Testis (tissue), 3 donors: Measurements from ENCODE around the gene PNRC2. TPM values are rescaled to one million over a fixed set of nuclear protein-coding genes. Genes with fewer than 3 reads are reported as not detected.

ENCODE experiments used
- DNase-seq: peaks from one replicate; pipeline ENCODE4 v3.0.0-alpha.2; 2019
- H3K27ac ChIP-seq, 2 donors: fragments of 200-600 bp; sonication (generic); one replicate each; pipeline ENCODE4 v1.5.1; 2019
- H3K27me3 ChIP-seq: fragments of 200-600 bp; sonication (generic); one replicate; pipeline ENCODE4 v1.5.1; 2019
- H3K36me3 ChIP-seq: fragments of 200-600 bp; sonication (generic); one replicate; pipeline ENCODE4 v1.5.1; 2017; ENCODE audit warnings: low read depth; ENCODE audit errors: missing control alignments
- H3K4me1 ChIP-seq: fragments of 200-600 bp; sonication (generic); one replicate; pipeline ENCODE4 v1.5.1; 2019
- H3K4me3 ChIP-seq, 2 donors: fragments of 200-600 bp; sonication (generic); one replicate each; pipeline ENCODE4 v1.5.1; 2017 to 2019
- H3K9me3 ChIP-seq: fragments of 200-600 bp; sonication (generic); one replicate; pipeline ENCODE4 v1.5.1; 2017
- POLR2A ChIP-seq: fragments of 450-650 bp; IDR thresholded peaks from one replicate; pipeline ENCODE4 v1.6.1; 2017; ENCODE audit warnings: antibody characterized with exemption, mild to moderate bottlenecking, moderate library complexity
- WGBS, 2 donors: methylation state at CpG; one replicate each; pipeline ENCODE4 v1.1.5; 2018; 5-methylcytosine and 5-hydroxymethylcytosine counted together
- intact Hi-C: fragments of 100-400 bp; cut with DNase I; formaldehyde crosslinking; loops from one replicate; pipeline ENCODE4 v1.15.1; 2023; ENCODE audit warnings: low total_unique reads
- polyA plus RNA-seq: library from polyadenylated mRNA; stranded (reverse); fragments of 350-450 nt; fragmentation: Illumina TruSeq; extraction: RNeasy Lipid Tissue Mini Kit (QIAGEN cat#74804); gene quantifications from one replicate; pipeline ENCODE4 v1.2.3, GENCODE V29; 2014; ENCODE audit warnings: low read depth, low replicate concordance; ENCODE audit not compliant: insufficient read depth
- total RNA-seq, 2 donors: library from RNA; depleted of rRNA; stranded (reverse); fragments of >200 nt; gene quantifications; one replicate each; pipeline ENCODE4 v1.2.3, GENCODE V29; 2016
- TF ChIP-seq, protein P1 (sequence below), 3 experiments: fragments of 450-650 bp in 2 of 3; fragments of 200-600 bp in 1 of 3; sonication (generic) in 1 of 3; IDR thresholded peaks; one replicate each; pipeline ENCODE4 v1.5.1; 2016 to 2019; ENCODE audit warnings: antibody characterized with exemption in 3 of 3, mild to moderate bottlenecking in 2 of 3, moderate library complexity in 1 of 3

PNRC2 gene
- total and polyA plus RNA-seq, 3 donors from 2014 or later: 57.7 to 68.1 (median 61.5) TPM

DNA sequence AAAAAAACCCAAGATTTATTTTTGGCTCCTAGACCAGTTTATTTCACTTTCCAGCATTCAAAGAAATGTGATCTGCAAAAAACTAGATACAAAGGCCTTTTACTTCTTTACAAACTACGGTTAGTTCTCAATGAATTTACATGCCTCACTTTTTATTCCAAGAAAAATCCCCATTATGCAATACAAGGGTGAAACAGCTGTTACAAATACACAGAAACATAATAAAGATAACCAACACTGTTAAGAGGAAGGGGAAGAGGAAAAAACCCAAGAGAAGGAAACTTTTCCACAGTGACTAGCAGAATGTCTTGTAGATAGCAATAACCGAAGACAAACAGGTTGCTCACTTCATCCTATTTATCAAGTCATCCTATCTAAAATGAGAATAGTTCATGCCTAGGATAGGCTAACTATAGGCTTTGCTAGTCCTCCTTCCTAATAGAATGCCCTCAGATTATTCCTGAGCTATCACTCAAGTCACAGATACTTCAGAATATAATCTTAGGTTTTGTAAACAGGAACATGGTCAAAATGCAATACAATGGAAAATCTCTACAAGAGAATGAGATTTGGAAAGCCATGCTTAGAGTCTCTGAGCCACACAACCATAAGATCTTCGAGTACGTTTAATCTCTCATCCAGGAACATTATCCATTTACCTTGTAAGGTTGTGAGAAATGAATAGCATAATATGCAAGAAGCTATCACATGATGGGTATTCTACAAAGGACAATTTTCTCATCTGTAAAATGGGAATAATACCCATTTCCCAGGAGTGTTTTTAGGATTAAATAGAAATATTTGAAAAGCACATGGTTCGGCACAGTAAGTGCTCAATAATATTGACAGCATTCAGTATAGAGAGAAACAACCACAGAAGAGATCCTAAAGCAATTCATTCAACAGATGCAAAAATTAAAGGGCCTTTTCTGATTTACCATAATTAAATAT, 5.4 kb downstream of the PNRC2 start:
- DNase-seq: no peak
- H3K4me1 ChIP-seq: peaks cover 6% of the 10 kb centered on the region
- intact Hi-C loops: no loop called here
- H3K9me3 ChIP-seq: no peaks in the 10 kb centered on the region
- no peak for TF ChIP-seq POLR2A
- TF ChIP-seq, protein P1, sequence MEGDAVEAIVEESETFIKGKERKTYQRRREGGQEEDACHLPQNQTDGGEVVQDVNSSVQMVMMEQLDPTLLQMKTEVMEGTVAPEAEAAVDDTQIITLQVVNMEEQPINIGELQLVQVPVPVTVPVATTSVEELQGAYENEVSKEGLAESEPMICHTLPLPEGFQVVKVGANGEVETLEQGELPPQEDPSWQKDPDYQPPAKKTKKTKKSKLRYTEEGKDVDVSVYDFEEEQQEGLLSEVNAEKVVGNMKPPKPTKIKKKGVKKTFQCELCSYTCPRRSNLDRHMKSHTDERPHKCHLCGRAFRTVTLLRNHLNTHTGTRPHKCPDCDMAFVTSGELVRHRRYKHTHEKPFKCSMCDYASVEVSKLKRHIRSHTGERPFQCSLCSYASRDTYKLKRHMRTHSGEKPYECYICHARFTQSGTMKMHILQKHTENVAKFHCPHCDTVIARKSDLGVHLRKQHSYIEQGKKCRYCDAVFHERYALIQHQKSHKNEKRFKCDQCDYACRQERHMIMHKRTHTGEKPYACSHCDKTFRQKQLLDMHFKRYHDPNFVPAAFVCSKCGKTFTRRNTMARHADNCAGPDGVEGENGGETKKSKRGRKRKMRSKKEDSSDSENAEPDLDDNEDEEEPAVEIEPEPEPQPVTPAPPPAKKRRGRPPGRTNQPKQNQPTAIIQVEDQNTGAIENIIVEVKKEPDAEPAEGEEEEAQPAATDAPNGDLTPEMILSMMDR (IDR thresholded peaks at IDR 0.05): no peak
- H3K4me3 ChIP-seq: no peak overlapping the region
- H3K27me3 ChIP-seq: no peaks in the 10 kb centered on the region
- WGBS, 2 donors: 79% methylated on average over 5 of the region's 5 CpGs
- no peak overlapping the region for H3K27ac ChIP-seq
- H3K36me3 ChIP-seq: no peaks in the 10 kb centered on the region

DNA sequence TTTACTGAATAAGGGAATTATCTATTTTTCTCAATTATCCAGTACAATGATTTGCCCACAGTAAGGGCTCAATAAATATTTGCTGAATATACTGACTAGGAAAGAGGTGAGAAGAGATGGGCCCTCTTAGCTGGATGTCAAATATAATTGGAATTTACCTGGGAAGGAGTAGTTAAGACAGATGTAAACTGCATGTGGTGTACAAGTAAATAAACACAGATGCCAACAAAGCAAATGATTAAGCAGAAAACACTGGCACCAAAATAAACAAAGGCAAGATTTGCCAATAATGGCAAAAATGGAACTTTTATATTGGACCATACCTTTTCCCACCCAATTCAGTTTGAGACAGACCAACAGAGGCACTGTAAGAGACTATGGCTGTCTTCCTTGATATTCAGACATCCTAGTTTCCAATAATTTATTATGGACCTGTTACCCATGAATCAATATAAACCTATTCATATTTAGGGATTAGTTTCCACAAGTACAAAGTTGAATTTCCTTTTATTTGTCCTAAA, 7.4 kb downstream of the PNRC2 start:
- TF ChIP-seq POLR2A: no peak
- TF ChIP-seq, protein P1 (IDR thresholded peaks at IDR 0.05): no peak
- no peaks in the 10 kb centered on the region for H3K4me1 ChIP-seq
- no peaks in the 10 kb centered on the region for H3K9me3 ChIP-seq
- H3K4me3 ChIP-seq: no peak overlapping the region
- H3K36me3 ChIP-seq: no peaks in the 10 kb centered on the region
- no peaks in the 10 kb centered on the region for H3K27me3 ChIP-seq
- intact Hi-C loops: no loop called here
- DNase-seq: no peak
- no peak overlapping the region for H3K27ac ChIP-seq

DNA sequence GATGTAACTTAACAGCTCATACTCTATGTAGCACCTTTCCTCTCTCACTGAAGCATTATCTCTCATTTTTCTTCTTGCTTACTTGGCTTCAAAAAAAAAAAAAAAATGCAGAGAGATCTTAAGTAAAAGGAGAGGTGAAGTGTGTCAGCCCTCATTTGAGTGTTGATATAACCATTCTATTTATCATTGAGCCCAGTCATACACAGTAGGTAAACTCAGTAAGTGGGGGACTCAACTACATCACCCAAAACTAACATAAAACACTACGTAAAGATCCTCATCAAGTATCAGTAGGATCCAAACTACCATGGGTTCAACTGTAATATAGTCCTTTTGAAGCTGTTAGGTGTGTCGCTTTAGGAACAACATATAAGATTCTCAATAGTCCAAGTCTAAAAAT, 8.2 kb downstream of the PNRC2 start:
- no peaks in the 10 kb centered on the region for H3K27me3 ChIP-seq
- 71 to 93% methylated on average over 2 of the region's 2 CpGs for WGBS, 2 donors
- H3K27ac ChIP-seq: no peak overlapping the region
- DNase-seq: no peak
- no peaks in the 10 kb centered on the region for H3K4me1 ChIP-seq
- H3K36me3 ChIP-seq: no peaks in the 10 kb centered on the region
- TF ChIP-seq, protein P1 (IDR thresholded peaks at IDR 0.05): no peak
- TF ChIP-seq POLR2A: no peak
- H3K9me3 ChIP-seq: no peaks in the 10 kb centered on the region
- no peak overlapping the region for H3K4me3 ChIP-seq
- intact Hi-C loops: no loop called here

DNA sequence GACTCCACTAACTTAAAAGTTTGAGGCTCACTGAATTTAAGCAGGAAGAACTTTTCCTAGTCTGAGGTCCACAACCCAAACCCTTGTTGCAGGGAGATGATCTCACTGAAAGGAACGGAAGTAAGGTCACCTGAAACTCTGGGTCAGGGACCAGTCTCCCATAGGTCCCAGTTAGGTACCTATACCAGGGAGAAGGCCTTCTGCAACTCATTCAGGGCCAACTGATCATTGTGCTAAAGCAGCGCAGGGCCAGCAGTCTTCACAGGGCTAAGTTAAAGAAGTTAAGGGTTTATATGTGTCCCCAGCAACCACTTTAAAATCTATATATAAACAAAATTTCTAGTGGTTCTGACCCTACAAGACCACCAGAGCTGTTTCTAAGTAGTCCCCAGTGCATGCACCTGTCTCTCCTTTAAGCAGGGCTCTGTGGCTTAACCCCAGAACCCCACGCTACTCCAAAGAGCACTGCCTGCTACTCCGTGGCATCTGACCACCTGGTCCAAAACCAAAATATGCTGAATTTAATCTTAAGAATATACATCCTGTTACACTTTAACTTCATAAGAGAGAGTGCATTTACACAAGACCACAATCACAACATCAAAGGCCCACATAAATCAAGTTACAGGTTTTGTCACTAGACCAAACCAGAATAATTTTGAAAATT, 17.7 kb downstream of the PNRC2 start:
- Histone ChIP-seq H3K9me3 (no peaks in the 10 kb centered on the region), H3K4me3 (no peak overlapping the region), H3K4me1 (peaks cover 31% of the 10 kb centered on the region), H3K36me3 (no peaks in the 10 kb centered on the region), H3K27ac (peak overlapping the region in 1 of 2 donors; percentile 56), H3K27me3 (no peaks in the 10 kb centered on the region)
- no peak for TF ChIP-seq POLR2A
- TF ChIP-seq, protein P1 (IDR thresholded peaks at IDR 0.05): no peak
- 40 to 47% methylated on average over 4 of the region's 4 CpGs for WGBS, 2 donors
- no peak for DNase-seq
- intact Hi-C loops: loop anchor here (10.0 kb wide), 1 partner anchor 47 kb away; no protein-coding TSS in a partner anchor
